Adipocyte (in vitro differentiated cells): ENCODE data around the gene MLEC.
A peak's percentile ranks its signal among the peaks of the same experiment; 100 is the strongest.

Experiments
- DNase-seq: peaks from one replicate; pipeline ENCODE4 v3.0.0-alpha.2; 2015; ENCODE audit warnings: low read depth
- H3K27me3 ChIP-seq: replicated peaks from 2 replicates; pipeline ENCODE4 v1.7.0; 2013; ENCODE audit warnings: mild to moderate bottlenecking, low read length, moderate library complexity; ENCODE audit not compliant: control insufficient read depth, insufficient read depth
- H3K36me3 ChIP-seq: 2 replicates; pipeline ENCODE4 v1.7.0; 2013; ENCODE audit warnings: low read length, mild to moderate bottlenecking, moderate library complexity; ENCODE audit not compliant: control insufficient read depth, insufficient read depth, severe bottlenecking
- H3K4me1 ChIP-seq: 2 replicates; pipeline ENCODE4 v1.7.0; 2013; ENCODE audit warnings: mild to moderate bottlenecking, low read length, moderate library complexity; ENCODE audit not compliant: control insufficient read depth, insufficient read depth
- H3K4me3 ChIP-seq: 2 replicates; pipeline ENCODE4 v1.7.0; 2013; ENCODE audit warnings: mild to moderate bottlenecking, low read length, moderate library complexity
- H3K9ac ChIP-seq: 2 replicates; pipeline ENCODE4 v1.7.0; 2013; ENCODE audit warnings: mild to moderate bottlenecking, low read length, moderate library complexity
- H3K9me3 ChIP-seq: 2 replicates; pipeline ENCODE4 v1.7.0; 2013; ENCODE audit warnings: mild to moderate bottlenecking, low read length, moderate library complexity; ENCODE audit not compliant: control insufficient read depth

Gene MLEC

GRCh38 chr12:120698665-120699064 lies 11.7 kb downstream of the MLEC start:
- DNase-seq = no peak
- Histone ChIP-seq H3K9ac (no peak overlapping the region), H3K4me1 (no peaks in the 10 kb centered on the region), H3K27me3 (no peaks in the 10 kb centered on the region), H3K4me3 (no peak overlapping the region), H3K9me3 (no peaks in the 10 kb centered on the region), H3K36me3 (peaks cover 89% of the 10 kb centered on the region)

DNA sequence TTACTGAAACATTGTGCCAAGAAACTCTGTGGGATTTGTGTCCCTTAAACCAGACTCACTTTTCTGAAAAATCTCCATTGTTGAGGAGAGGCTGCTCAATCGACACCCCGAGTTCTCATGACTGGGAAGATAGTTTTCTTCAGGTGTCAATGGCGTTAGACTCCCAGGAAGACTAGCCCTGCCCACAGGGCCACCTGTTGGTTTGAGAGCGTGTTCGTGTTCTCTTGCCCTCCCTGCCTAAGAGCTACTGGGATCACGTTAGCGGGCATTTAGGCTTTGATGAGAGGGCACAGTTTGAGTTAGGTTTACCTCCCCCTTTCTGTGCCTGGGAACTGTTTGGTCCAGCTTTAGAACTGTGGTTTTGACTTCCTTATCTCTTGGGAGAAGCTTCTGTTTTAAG lies 12.6 kb downstream of the MLEC start:
- DNase-seq = no peak
- no peaks in the 10 kb centered on the region for H3K4me1 ChIP-seq
- no peaks in the 10 kb centered on the region for H3K9me3 ChIP-seq
- H3K9ac ChIP-seq = no peak overlapping the region
- no peaks in the 10 kb centered on the region for H3K27me3 ChIP-seq
- peaks cover 85% of the 10 kb centered on the region for H3K36me3 ChIP-seq
- H3K4me3 ChIP-seq = no peak overlapping the region

DNA sequence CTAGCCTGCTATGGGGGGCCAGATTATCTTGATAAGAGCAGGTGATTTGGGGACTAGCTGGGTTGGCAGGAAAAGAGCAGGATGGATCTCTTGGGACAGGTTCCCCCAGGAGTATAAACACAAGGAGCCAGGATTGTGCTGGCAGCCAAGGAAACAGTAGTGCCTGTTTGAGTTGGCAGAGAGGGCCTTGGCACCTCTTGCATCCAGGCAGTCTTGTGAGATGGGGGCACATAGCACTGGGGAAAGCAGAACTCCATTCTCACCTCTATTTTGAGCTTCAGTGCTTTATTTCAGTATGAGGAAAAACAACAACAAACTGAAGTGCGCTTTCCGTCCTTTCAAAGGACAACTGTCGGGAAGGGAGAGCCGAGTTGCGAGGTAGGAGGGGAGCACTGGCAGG lies 13.9 kb downstream of the MLEC start:
- no peaks in the 10 kb centered on the region for H3K4me1 ChIP-seq
- peaks cover 72% of the 10 kb centered on the region for H3K36me3 ChIP-seq
- no peaks in the 10 kb centered on the region for H3K27me3 ChIP-seq
- H3K4me3 ChIP-seq = no peak overlapping the region
- DNase-seq = no peak
- H3K9me3 ChIP-seq = no peaks in the 10 kb centered on the region
- no peak overlapping the region for H3K9ac ChIP-seq

DNA sequence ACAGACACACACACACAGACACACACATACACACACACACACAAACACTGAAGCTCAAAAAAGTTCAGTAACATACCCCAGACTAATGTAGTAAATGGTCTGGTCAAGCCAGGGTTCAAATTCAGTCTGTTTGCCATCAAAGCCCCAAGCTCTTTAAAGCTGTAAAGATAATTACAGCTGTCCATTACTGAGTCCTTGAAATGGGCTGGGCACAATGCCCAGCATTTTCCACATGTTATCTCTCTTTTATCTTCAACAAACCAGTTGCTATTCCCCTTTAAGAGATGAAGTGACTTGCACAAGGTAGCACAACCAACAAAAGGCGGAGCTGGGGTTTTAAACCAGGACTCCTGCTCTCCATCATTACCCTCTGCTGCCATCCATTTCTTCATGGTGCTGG lies 15.7 kb downstream of the MLEC start:
- Histone ChIP-seq H3K9me3 (no peaks in the 10 kb centered on the region), H3K9ac (no peak overlapping the region), H3K4me3 (no peak overlapping the region), H3K4me1 (no peaks in the 10 kb centered on the region), H3K27me3 (no peaks in the 10 kb centered on the region), H3K36me3 (peaks cover 54% of the 10 kb centered on the region)
- no peak for DNase-seq

DNA sequence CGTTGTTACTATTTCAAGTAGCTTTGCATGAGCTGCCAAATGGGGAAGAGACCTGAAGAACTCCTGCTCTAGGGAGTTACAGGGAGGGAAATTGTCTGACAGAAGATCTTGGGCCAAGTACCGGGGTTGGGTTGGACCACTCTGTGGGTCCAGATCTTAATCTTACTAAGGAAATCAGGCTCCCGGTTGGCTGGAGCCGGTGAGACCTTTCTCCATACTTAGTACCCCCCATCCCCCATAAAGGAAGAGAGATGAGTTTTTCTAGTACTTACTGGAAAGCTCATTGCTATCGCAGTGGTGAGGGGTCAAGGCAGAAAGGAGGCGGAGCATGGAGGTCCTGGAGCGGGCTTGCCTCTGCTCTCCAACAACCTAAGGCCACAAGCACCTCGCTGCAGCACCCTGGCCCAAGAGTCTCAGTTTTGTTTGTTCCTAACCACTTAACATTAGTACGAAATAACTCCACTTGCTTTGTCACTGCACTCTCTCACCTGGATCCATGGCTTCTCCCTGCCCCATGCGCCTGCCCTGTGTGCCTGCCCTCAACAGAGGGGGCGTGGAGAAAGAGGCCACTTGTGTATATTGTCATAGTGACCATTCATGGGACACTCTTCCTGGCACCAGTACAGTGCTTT lies 16.5 kb downstream of the MLEC start:
- Histone ChIP-seq H3K9ac (no peak overlapping the region), H3K9me3 (no peaks in the 10 kb centered on the region), H3K4me3 (no peak overlapping the region), H3K4me1 (no peaks in the 10 kb centered on the region), H3K27me3 (no peaks in the 10 kb centered on the region), H3K36me3 (peaks cover 47% of the 10 kb centered on the region)
- DNase-seq = no peak

GRCh38 chr12:120705618-120706017 lies 18.7 kb downstream of the MLEC start:
- Histone ChIP-seq H3K4me3 (no peak overlapping the region), H3K36me3 (peaks cover 25% of the 10 kb centered on the region), H3K9me3 (no peaks in the 10 kb centered on the region), H3K4me1 (peaks cover 3% of the 10 kb centered on the region), H3K27me3 (no peaks in the 10 kb centered on the region), H3K9ac (no peak overlapping the region)
- DNase-seq = no peak

DNA sequence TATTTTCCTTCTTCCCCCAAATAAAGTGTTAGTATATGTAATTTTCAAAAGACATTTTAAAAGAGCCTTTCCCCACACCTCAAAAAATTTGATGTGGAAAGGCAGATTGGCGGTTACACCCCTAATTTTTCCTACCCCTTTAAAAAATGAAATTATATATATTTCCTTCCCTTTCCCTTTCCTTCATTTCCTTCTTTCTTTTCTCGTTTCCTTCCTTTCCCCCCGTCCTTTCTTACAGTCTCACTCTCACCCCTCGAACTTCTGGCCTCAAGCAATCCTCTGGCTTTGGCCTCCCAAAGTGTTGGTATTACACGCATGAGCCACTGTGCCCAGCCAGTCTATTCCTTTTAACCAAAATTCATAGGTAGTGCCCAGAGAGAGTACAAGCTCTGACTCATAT lies 19.1 kb downstream of the MLEC start:
- DNase-seq = no peak
- Histone ChIP-seq H3K4me1 (peaks cover 3% of the 10 kb centered on the region), H3K4me3 (no peak overlapping the region), H3K9me3 (no peaks in the 10 kb centered on the region), H3K36me3 (peaks cover 21% of the 10 kb centered on the region), H3K9ac (no peak overlapping the region), H3K27me3 (no peaks in the 10 kb centered on the region)

DNA sequence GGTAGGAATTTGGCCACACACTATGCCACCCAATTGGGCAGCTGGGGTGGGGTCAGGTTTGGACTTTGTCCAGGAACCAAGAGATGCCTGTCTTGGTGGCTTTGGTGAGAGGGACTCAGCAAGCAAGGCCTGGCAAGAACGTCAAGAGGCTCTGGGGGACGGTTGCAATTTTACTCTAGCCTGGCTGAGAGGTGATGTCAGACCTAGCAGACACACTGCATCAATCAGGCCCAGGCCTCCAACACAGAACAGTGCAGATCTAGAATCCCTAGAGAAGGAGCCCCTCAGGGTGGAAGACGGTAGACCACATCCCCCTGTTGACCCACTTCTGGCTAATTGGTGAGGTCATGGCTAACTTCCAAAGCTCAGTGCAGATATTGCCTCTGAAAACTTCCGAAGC lies 21.7 kb downstream of the MLEC start:
- no peak overlapping the region for H3K4me3 ChIP-seq
- H3K9me3 ChIP-seq = no peaks in the 10 kb centered on the region
- H3K27me3 ChIP-seq = no peaks in the 10 kb centered on the region
- no peak overlapping the region for H3K9ac ChIP-seq
- H3K4me1 ChIP-seq = peaks cover 16% of the 10 kb centered on the region
- DNase-seq = no peak
- H3K36me3 ChIP-seq = peaks cover 10% of the 10 kb centered on the region

DNA sequence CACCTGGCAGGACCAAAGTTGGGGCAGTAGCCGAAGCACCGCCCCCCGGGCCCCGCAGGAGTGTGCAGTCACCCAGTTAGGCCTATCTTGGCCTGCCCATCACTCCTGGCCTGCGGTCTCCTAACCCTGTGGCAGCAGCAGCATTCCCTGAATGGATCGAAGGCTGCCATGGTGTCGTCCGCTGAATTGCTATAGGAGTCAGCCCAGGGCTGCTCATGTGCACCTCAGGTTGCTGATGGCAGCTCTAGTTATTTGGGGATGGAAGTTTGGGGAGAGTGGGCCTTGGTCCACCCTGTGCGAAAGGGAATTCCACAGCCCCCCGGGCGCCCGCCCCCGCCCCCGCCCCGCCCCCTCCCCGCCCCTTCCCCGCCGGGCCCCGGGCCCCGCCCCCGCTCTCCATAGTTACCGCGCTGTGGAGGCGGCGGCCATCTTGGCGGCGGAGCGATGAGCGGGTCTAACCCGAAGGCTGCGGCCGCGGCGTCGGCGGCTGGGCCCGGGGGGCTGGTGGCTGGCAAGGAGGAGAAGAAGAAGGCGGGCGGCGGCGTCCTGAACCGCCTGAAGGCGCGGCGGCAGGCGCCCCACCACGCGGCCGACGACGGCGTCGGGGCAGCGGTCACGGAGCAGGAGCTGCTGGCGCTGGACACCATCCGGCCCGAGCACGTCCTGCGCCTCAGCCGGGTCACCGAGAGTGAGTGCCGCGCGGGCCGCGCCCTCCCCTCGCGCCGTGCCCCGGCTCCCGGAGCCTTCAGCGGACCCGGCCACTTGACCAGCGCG lies 23.3 kb downstream of the MLEC start, which contains the start of gene UNC119B:
Gene UNC119B, plus strand, starts transcription at position 428 of the 774 bp plus-strand sequence. Its CDS starts 17 bp downstream, at position 445.
- Histone ChIP-seq H3K4me1 (peaks cover 16% of the 10 kb centered on the region), H3K36me3 (peaks cover 19% of the 10 kb centered on the region), H3K9me3 (no peaks in the 10 kb centered on the region), H3K27me3 (no peaks in the 10 kb centered on the region), H3K4me3 (peak within 1 kb of the TSS; percentile 90), H3K9ac (peak within 1 kb of the TSS; percentile 91)
- peak; percentile 80 for DNase-seq

GRCh38 chr12:120710805-120711296 lies 23.9 kb downstream of the MLEC start:
- DNase-seq = peak; percentile 35
- Histone ChIP-seq H3K4me3 (peak overlapping the region; percentile 90), H3K9ac (peak overlapping the region; percentile 91), H3K9me3 (no peaks in the 10 kb centered on the region), H3K27me3 (no peaks in the 10 kb centered on the region), H3K4me1 (peaks cover 16% of the 10 kb centered on the region), H3K36me3 (peaks cover 23% of the 10 kb centered on the region)

DNA sequence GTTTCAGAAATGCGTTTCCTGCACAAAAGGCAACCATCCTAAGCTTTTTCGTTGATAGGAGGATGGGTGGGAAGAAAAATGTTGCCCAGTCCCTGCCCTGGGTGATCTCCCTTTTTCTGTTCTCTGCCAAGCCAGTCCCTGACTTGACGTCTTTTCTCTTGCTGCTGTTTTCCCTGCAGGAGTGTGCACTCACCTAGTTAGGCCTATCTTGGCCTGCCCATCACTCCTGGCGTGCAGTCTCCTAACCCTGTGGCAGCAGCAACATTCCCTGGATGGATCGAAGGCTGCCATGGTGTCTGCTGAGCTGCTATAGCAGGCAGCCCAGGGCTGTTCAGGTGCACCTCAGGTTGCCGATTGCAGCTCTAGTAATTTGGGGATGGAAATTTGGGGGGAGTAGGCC lies 24.5 kb downstream of the MLEC start:
- H3K9ac ChIP-seq = peak overlapping the region; percentile 91
- H3K4me3 ChIP-seq = peak overlapping the region; percentile 90
- H3K27me3 ChIP-seq = no peaks in the 10 kb centered on the region
- peaks cover 16% of the 10 kb centered on the region for H3K4me1 ChIP-seq
- DNase-seq = no peak
- peaks cover 28% of the 10 kb centered on the region for H3K36me3 ChIP-seq
- H3K9me3 ChIP-seq = no peaks in the 10 kb centered on the region
